SH-SY5Y (cell line): Measurements from ENCODE around the gene RDH5.

ENCODE experiments used
- GATA2 ChIP-seq: IDR thresholded peaks from 2 replicates; pipeline ENCODE4 v1.6.1; 2011; ENCODE audit warnings: mild to moderate bottlenecking, low read depth, low read length
- GATA3 ChIP-seq: IDR thresholded peaks from 2 replicates; pipeline ENCODE4 v1.6.1; 2011; ENCODE audit warnings: low read depth, mild to moderate bottlenecking, low read length, moderate library complexity

- no peak for TF ChIP-seq GATA2
- TF ChIP-seq GATA3: no peak
These were observed 32.4 kb upstream of the RDH5 start for GRCh38 chr12:55687746-55688145.
